HepG2 (cell line): ENCODE results near the gene THRB. TPM values are rescaled to one million over a fixed set of nuclear protein-coding genes. Genes with fewer than 3 reads are reported as not detected.

Experiments
- CBX1 ChIP-seq: IDR thresholded peaks from one replicate; pipeline ENCODE4 v1.6.1; 2016; ENCODE audit warnings: antibody characterized with exemption, low read depth
- HES4 ChIP-seq: sonication (generic); formaldehyde crosslinking; IDR thresholded peaks from 2 replicates; pipeline ENCODE4 v1.9.0; 2021; ENCODE audit warnings: mild to moderate bottlenecking, missing genetic modification reagents, borderline replicate concordance
- HMG20A ChIP-seq: IDR thresholded peaks from 2 replicates; pipeline ENCODE4 v1.6.1; 2016; ENCODE audit warnings: borderline replicate concordance
- HNF1A ChIP-seq, 2 experiments: sonication (generic) in 1 of 2; formaldehyde crosslinking in 1 of 2; IDR thresholded peaks; 2 replicates each; pipeline versions ENCODE4 v1.4.0 to v1.6.1; 2016 to 2020; ENCODE audit warnings: borderline replicate concordance in 1 of 2, low read depth in 1 of 2, mild to moderate bottlenecking in 1 of 2, missing genetic modification reagents in 1 of 2
- KLF11 ChIP-seq: IDR thresholded peaks from 2 replicates; pipeline ENCODE4 v1.6.1; 2016; ENCODE audit warnings: missing compliant biosample characterization
- NCOA1 ChIP-seq: sonication (generic); formaldehyde crosslinking; IDR thresholded peaks from 2 replicates; pipeline ENCODE4 v1.9.0; 2021; ENCODE audit warnings: missing genetic modification reagents
- NFIB ChIP-seq: sonication (generic); formaldehyde crosslinking; IDR thresholded peaks from 2 replicates; pipeline ENCODE4 v1.9.0; 2021; ENCODE audit warnings: missing genetic modification reagents, mild to moderate bottlenecking, borderline replicate concordance
- RAD51 ChIP-seq: fragments of 450-650 bp; IDR thresholded peaks from 2 replicates; pipeline ENCODE4 v1.6.1; 2016; ENCODE audit warnings: borderline replicate concordance
- SRY ChIP-seq: sonication (generic); formaldehyde crosslinking; IDR thresholded peaks from 2 replicates; pipeline ENCODE4 v1.8.0; 2022; ENCODE audit warnings: mild to moderate bottlenecking, missing genetic modification reagents
- TBX3 ChIP-seq: fragments of 450-650 bp; IDR thresholded peaks from 2 replicates; pipeline ENCODE4 v1.6.1; 2017; ENCODE audit warnings: antibody characterized with exemption, mild to moderate bottlenecking, inconsistent platforms, borderline replicate concordance
- THAP9 ChIP-seq: sonication (generic); formaldehyde crosslinking; IDR thresholded peaks from 2 replicates; pipeline ENCODE4; 2020; ENCODE audit warnings: missing genetic modification reagents, mild to moderate bottlenecking, borderline replicate concordance
- THYN1 ChIP-seq: sonication (generic); formaldehyde crosslinking; IDR thresholded peaks from 2 replicates; pipeline ENCODE4 v1.8.1; 2023; ENCODE audit warnings: low read depth, mild to moderate bottlenecking, moderate library complexity, missing genetic modification reagents, borderline replicate concordance
- ZBTB10 ChIP-seq: sonication (generic); formaldehyde crosslinking; IDR thresholded peaks from 2 replicates; pipeline ENCODE4 v1.4.0; 2020; ENCODE audit warnings: missing genetic modification reagents, borderline replicate concordance
- ZNF263 ChIP-seq: sonication (generic); formaldehyde crosslinking; IDR thresholded peaks from 2 replicates; pipeline ENCODE4 v1.4.0; 2020; ENCODE audit warnings: missing genetic modification reagents
- ZNF670 ChIP-seq: sonication (generic); formaldehyde crosslinking; IDR thresholded peaks from 2 replicates; pipeline ENCODE4 v1.8.0; 2022; ENCODE audit warnings: mild to moderate bottlenecking, missing genetic modification reagents, borderline replicate concordance
- ZNF710 ChIP-seq: sonication (generic); formaldehyde crosslinking; IDR thresholded peaks from 2 replicates; pipeline ENCODE4 v1.5.0; 2020; ENCODE audit warnings: mild to moderate bottlenecking, missing genetic modification reagents, borderline replicate concordance
- polyA plus RNA-seq, 8 experiments: library from polyadenylated mRNA; depleted of rRNA in 3 of 8; stranded (reverse) in 7 of 8; unstranded in 1 of 8; fragments of >200 nt; fragmentation: Illumina TruSeq in 4 of 8; extraction: Trizol in 4 of 8; gene quantifications; 2 replicates each; pipeline versions ENCODE4 v1.2.1 to v1.2.3, GENCODE V29; 2011 to 2016; ENCODE audit warnings: low read depth in 4 of 8, missing spikeins in 1 of 8, mixed read lengths in 1 of 8; ENCODE audit not compliant: insufficient read depth in 1 of 8
- total RNA-seq, 5 experiments: library from RNA; depleted of rRNA; stranded (reverse); fragments of >200 nt; fragmentation: Illumina TruSeq; extraction: Trizol; gene quantifications; 2 replicates each; pipeline ENCODE4 v1.2.3, GENCODE V29; 2016; ENCODE audit warnings: low read depth in 1 of 5

The THRB gene
- total and polyA plus RNA-seq, 2 of the 13 experiments (the other 11 are each of a cell fraction or from before 2014, with no cell fraction given): 4.7 to 22.7 TPM

GRCh38 chr3:24494618-24495325 is at the start of gene THRB (continued):
- TF ChIP-seq HNF1A (IDR thresholded peaks at IDR 0.05; ENCODE audit: low read depth) (no peak), HNF1A (CRISPR knock-in tag; IDR thresholded peaks at IDR 0.05; ENCODE audit: borderline replicate concordance) (no peak), THAP9 (CRISPR knock-in tag) (no peak), NCOA1 (no peak), KLF11 (no peak), ZBTB10 (CRISPR knock-in tag) (no peak), CBX1 (peak; percentile 56), TBX3 (no peak), ZNF670 (CRISPR knock-in tag) (no peak), RAD51 (no peak), ZNF710 (CRISPR knock-in tag) (no peak), NFIB (CRISPR knock-in tag) (no peak), SRY (CRISPR knock-in tag) (peak; percentile 9; the same call in 1 of the 2 replicates), THYN1 (CRISPR knock-in tag) (no peak), HMG20A (no peak), HES4 (CRISPR knock-in tag) (no peak), ZNF263 (CRISPR knock-in tag) (peak; percentile 70)
